GM21786 (cell line): ENCODE measurements around the gene LOC128125822.

Experiments used
- ATAC-seq: cut with Tn5 transposase; IDR thresholded peaks from one replicate; pipeline ENCODE4 v1.9.1; 2021; ENCODE audit not compliant: unreplicated experiment

LOC128125822 gene

DNA sequence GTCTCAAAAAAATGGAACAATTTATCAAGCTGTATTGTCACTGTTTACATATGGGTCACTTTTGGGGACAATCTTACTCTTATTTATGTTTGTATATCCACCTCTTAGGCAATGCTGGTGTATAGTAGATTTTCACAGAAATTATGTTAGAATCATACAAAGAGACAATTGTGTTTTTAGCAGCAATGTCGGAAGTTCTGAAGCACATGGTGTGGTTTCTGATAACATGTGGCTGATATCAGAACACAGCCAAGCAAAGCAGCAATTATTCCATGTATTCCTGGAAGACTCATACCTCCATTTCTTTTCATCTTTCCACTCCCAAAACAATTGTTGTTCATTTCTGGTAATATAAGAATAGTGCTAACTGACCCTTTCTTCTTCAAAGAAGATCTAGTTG is 17.5 kb upstream of the LOC128125822 start:
- no peak for ATAC-seq

DNA sequence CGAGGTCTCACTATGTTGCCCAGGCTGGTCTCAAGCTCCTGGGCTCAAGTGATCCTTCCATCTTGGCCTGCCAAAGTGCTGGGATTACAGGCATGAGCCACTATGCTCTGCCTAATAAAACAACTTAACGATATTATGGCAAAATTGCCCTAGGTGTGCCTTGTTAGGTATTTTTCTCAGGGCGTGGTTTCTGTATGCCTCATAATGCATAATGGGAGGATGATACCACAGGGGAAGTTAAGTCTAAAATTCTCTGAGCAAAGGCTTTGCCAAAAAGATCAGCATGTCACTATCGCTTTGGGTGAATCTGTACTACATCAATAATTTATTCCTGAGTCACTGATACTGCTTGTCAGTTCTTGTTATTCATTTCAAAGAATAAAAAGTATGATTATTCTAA is 15.9 kb upstream of the LOC128125822 start:
- ATAC-seq, result no peak

GRCh38 chr6:63558278-63558677 is 14.0 kb upstream of the LOC128125822 start:
- peak; percentile 64 for ATAC-seq

- ATAC-seq, result no peak
Observed at GRCh38 chr6:63560801-63561287, 11.4 kb upstream of the LOC128125822 start.

DNA sequence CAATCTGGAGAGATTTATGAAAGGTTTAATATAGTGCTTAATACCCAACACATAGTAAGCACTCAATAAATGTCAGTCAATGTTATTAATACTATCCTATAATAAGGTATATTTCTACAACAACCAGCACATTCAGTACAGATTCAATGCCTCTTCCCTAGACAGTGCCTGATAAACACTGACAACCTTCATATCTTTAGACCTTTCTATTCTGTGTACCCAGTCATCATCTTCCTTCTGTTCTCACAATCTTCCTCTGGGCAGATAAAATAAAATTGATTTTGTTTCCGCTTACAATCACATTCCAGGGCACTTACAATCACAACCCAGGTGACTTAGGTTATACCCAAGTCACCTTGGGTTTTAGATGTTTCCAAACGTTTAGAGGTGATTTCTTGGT is 11.0 kb upstream of the LOC128125822 start:
- ATAC-seq, result no peak

- ATAC-seq, result no peak
Observed at GRCh38 chr6:63563235-63563634, 9.0 kb upstream of the LOC128125822 start.

- no peak for ATAC-seq
Observed at GRCh38 chr6:63565058-63565726, 7.1 kb upstream of the LOC128125822 start.

DNA sequence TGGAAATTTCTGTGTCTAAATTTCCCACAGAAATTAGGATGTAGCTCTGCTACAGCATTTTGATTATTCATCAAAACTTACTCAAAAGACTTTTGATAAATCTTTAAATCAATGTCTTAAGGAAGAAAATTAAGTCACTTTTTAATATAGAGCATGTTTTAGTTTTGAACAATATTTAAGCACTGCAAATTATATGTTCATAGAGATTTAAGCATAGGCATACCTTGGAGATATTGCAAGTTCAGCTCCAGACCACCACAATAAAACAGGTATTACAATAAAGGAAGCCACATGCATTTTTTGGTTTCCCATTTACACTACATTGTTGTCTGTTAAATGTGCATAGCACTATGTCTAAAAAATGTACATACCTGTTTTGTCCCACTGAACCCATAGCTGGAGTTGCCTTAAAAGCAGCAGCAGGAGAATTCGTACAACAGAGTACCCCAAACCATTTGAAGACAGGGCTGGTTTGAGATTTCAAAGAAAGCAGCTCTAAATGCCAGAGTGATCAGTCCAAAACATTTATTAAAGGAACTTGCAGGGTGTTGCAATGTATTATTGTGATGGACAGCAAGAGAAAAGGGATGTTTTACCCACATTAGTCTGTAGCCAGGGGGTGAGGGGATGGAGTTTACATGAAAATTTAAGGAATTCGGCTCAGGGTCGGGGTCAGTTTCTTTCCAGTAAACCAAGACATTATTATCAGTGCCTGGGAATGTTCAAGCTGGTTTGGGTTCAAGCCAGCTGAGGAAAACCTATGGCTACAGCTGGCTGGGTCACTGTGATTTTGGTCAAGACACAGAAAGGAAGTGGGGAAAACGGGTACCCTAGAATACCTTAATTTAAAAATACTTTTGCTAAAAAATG is 6.3 kb upstream of the LOC128125822 start:
- ATAC-seq, result no peak

DNA sequence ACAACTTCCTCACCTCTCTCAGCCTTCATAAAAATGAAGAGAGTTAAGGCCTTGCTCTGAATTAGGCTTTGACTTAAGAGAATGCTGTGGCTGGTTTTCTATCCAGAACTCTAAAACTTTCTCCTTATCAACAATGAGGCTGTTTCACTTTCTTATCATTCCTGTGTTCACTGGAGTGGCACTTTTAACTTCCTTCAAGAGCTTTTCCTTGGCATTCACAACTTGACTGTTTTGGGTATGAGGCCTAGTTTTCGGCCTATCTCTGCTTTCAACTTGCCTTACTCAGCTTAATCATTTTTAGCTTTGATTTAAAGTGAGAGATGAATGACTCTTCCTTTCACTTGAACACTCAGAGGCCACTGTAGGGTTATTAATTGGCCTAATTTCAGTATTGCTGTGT is 4.3 kb upstream of the LOC128125822 start:
- ATAC-seq, result no peak

DNA sequence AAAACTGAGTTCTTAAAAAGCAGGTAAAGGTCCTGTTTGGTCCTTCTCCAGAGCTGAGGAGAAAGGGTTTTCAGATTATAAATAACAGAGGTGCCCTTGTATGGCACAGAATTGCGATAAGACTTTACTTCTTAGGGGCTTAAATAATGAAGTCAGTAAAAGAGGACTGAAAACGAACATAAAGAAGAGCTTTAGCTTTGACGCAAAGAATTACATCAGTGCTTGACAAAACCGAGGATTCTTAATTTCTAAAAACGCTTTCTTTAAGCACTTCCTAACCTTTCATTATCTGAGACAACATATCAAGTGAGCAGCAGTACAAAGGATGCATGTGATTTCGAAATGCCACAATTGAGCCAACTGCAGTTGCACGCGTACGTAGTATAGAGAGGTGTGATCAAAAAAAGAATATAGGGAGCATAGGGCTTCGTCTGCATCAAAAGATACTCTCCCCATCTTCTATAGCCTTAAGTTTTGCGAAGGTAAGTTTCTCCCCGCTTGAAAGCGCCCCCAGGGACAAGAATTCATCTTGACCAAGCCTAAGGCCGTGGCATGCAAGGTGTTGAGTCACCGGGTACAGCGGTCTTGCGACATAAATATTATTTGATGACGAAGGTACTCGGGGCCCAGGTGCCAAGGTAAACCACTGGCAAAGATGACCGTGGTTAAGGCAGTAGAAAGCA is 778 bp upstream of the LOC128125822 start:
- no peak for ATAC-seq

- peak; percentile 0 for ATAC-seq
Observed at GRCh38 chr6:63572747-63573075, 431 bp downstream of the LOC128125822 start.

- ATAC-seq, result peak; percentile 47
Observed at GRCh38 chr6:63573076-63573898, 1.0 kb downstream of the LOC128125822 start.

DNA sequence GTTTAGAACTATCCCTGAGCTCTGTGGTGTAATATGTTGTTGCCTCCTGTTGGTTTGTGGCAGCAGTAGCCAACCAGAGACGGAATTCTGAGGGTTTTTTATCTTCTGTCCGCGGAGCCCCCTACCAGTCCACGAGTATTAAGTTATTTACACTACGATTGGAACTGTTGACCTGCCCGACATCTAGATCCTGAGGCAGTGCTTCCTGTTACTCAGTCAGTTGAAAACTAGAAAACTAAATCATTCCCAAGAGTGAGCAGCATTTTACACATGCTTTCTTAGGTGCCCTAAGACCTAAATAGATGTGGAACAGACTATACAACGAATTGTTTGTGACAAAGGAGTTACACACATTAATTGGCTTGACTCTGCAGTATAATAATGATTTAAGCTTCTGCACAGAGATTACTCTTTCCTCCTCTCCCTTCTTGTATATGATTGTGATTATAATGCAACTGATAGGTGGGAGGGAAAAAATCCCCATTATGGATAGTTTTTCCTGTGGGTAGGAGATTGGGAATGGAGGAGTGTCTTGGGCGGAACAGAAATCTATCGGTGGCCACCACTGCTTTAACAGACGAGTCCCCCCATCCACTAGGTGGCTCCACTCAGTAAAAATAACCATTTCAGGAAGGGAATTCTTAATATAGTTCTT is 1.7 kb downstream of the LOC128125822 start:
- no peak for ATAC-seq

DNA sequence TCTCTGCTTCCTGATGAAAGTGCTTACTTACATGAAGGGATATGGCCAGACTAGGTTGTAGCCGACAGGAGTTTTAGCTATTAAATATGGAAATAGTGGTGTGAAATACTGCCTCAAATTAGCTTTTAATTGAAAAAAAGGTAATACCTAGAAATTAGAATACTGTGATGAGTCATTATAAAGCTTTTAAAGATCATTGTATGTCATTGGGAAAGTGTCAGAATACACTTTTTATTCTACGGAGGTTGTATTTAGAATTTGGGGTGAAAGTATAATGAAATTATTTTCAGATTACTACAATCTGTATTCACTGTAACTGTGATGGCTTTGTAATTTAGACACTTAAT is 2.2 kb downstream of the LOC128125822 start:
- no peak for ATAC-seq

DNA sequence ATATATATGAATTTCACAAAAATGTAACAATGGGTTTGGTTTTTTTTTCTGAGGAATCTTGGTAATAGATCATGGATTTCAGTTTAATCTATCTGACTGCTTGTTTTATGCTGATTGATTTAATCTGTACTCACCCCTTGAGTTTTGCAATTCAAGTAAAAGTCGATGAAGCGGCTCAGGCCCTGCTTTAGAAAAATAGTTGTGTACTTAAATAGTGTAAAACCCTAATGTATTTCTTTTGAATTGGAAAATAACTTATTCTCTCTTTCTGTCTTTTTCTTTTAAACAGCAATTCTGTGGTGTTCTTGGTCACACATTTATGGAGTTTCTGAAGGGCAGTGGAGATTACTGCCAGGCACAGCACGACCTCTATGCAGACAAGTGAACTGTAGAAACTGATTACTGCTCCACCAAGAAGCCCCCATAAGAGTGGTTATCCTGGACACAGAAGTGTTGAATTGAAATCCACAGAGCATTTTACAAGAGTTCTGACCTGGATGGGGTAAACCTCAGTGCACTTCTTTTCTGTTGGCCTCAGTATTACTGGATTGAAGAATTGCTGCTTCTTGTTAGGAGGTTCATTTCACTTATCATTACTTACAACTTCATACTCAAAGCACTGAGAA is 4.0 kb downstream of the LOC128125822 start:
- ATAC-seq, result no peak

- no peak for ATAC-seq
Observed at GRCh38 chr6:63576985-63577712, 4.9 kb downstream of the LOC128125822 start.

- no peak for ATAC-seq
Observed at GRCh38 chr6:63578757-63579156, 6.5 kb downstream of the LOC128125822 start.

GRCh38 chr6:63579937-63580703 is 7.8 kb downstream of the LOC128125822 start:
- ATAC-seq, result no peak

DNA sequence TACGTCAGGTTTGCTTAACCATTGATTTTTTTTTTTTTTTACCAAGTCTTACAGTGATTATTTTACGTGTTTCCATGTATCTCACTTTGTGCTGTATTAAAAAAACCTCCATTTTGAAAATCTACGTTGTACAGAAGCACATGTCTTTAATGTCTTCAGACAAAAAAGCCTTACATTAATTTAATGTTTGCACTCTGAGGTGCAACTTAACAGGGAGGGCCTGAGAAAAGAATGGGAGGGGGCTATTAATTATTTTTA is 8.4 kb downstream of the LOC128125822 start:
- ATAC-seq, result no peak
